GM19043 (cell line): ENCODE measurements around the gene ROBO1.

Source experiments
- ATAC-seq: cut with Tn5 transposase; IDR thresholded peaks from one replicate; pipeline ENCODE4 v1.9.1; 2021; ENCODE audit warnings: low read depth; ENCODE audit not compliant: unreplicated experiment

Gene ROBO1

DNA sequence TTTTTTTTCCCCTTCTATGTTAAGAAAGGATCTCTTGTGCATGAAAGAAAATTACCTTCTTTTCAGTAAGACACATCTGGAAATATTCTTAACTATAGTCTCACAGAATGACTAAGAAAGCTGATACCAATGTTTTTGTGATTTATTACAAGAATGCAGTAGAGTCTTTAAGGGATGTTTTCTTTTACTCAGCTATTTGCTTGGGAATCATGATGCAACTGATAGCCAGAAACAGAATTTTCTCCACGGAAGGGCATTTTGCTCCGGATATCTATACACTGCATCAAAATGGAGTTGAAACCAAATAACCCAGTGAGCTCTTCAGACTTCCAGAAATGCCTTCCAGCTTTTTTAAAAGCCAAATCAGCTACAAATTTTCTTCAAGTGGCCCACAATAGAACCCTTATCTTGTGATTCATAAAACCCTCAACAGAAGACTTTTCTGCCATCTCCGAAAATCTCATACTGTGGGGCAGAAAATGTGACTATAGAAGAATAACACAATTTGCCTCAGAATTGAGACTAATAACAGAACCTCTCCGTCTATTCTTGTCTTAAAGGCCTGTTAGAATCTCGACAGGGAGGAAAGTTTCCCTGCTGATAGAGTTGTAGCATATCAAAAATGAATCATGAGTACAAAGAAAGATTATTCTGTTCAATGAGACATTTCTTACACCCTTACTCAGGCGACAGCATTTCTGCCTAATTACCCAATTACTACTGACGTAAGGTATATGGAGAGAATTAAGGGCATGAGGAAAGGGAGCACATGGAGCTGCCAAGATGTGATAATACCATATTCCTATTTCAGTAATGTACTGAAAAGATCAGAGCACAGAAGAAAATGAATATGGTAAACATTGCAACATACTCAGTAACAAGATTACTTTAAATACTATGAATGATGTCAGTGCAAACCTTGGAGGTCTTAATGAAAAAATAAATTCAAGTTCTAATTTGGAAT lies 900.1 kb downstream of the ROBO1 start:
- ATAC-seq, result no peak

DNA sequence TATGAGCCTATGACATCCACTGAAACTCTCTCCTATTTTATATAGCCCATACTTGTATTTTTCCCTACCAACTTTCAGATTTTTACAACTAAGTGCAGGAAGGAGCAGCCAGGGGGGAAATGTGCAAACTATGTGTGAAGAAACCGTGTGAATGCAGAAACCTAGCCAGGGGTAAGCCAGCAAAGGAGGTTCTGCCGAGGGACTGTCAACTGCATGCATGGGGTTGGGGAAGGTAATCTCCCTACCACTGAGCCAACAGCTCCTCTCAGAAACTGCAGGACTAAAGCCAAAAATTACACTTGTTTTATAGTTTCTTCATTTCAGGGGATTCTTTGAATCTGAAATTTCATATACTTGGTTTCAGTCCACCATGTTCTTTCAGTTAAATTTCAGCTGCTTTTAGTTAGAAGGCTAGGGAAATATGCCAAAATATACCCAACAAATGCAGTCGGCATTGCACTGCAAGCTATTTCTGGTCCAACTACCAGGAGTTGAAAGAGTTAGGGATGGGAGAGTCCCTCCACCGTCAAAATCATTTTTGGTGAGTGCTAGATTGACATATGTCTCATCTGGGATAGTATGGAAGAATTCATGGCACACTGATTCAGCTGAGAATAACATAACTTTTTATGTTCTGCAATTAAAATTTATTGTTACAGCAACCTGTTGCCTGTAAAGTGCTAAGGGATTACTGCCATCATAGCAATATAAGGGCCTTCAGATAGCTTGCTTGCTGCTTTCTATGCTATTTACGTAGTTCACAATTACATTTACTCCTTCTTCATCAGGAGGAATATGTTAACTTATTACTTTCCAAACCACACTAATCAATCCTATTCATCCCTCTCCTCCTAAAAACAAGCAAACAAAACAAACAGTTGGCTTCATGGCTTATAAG lies 904.2 kb downstream of the ROBO1 start:
- no peak for ATAC-seq

DNA sequence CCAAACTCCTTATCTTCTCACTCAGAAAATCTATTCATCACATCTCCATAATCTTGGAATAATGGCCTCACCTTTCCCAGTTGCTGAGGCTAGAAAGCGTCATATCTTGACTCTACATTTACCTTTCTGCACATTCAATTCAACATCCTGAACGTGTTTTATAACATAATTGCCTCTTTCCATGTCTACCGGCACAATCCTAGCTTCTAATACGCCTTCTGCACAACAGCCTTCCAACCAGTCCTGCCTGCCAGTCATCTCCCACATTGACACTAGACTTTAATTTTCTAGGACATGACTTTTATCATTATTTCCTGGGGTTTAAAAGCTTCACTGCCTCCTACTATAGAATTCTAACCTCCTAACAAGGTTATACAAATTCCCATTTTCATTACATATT lies 906.6 kb downstream of the ROBO1 start:
- no peak for ATAC-seq

DNA sequence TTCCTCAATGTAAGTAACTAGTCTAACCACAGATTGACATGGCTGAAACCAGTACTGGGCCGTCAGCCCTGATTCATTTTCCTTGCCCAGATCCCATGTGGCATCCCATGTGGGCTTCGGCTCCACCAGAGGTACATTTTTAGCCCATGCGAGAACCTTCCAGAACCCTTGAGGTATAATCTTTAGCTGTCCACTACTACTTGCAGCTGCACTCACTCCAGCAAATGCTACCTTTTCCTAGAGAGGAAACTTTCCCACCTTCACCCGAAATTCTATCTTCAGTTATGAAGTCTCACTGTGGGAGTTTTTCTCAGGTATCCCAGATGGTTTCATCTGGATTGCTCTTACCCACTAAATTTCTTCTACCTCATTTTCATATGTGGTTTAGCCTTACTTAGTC lies 907.2 kb downstream of the ROBO1 start:
- ATAC-seq, result no peak

DNA sequence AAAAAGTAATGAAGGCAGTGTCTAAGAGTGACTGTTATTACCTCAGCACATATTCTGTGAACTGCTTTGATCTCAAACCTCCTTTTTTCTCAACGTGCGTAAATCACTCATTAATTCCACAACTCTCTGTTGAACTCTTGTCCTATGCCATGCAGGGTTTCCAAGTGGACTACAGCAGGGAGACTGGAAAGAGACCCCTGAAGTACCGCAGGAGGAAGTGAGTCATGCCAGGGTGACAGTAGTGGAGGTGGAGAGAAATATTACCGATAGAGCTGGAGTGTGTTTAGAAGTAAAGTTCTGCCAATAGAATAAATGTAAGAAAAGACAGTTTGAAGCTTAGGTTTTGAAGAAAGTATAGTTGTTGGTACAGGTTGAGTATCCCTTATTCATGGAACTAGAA lies 908.9 kb downstream of the ROBO1 start:
- ATAC-seq, result no peak

DNA sequence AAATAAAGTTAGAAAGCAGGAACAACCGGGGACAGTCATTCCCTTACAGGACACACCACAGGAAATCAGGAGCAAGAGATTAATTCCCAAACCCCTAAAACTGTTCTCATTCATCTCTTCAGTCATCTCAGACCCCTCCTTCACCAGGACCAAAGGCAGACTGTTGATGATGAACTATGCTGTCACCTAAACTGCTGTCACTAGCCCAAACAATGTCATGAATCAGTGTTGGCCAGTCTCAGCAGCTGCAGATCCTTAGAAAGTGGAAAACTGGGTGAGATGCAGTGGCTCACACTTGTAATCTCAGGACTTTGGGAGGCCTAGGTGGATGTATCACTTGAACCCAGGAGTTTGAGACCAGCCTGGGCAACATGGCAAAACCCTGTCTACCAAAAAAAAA lies 909.6 kb downstream of the ROBO1 start:
- ATAC-seq, result no peak

DNA sequence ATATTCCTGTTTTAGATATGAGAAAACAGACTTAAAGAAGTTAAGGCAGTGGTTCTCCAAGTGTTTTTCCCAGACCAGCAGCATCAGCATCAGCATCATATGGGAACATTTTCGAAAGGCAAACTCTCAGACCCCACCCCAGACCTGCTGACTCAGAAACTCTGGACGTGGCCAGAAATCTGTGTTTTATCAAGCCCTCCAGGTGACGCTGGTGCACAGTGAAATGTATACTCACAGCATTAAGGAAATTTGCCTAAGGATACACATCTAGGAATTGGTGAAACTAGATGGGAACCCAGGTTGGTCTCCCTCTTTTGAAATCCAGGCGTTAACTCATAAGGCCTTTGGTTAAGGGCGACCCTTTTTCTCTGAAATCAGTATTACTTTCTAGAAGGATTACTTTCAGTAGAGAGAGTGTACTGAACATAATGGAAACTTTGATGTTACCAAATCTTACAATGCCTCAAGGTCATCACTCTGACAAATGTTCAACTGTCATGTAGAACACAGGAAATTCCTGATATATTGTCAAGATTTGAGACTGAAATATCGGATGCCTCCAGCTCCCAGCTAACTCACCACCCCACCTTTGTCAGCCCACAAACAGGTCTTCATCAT lies 910.2 kb downstream of the ROBO1 start:
- no peak for ATAC-seq

DNA sequence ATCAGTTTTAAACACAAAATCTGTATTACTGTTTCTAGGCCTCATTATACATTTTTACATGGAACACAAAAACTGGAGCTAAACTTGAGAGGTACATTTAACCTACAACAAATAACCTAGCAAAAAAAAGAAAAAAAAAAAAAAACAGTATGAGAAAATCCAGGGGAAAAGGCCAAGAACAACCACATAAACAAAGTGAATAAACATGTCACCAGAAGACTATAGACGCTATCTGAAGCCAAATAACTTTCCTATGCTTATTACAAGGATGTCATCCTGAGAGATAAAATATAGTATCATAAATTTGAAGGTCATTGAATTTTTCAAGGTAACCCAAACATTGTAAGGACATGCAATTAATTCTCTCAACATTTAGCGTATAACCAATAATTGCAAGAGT lies 911.6 kb downstream of the ROBO1 start:
- ATAC-seq, result no peak

DNA sequence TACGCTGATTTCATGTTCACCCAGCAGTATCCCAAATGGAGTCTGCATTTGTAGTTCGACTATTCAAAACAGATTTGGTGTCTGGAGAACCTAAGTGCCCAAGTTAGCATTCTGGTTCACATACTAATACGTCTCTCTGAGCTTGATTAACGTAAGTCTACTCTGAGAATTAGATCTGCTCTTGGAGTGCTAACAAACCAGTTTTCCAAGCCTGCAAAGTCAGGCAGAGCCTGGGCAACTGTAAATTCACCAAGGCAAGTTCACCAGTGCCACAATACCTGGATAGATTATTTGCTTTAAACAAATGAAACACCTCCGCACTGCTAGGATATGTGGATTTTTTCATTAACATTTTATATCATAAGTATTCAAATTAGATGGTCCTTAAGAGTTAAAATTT lies 912.6 kb downstream of the ROBO1 start:
- ATAC-seq, result no peak

DNA sequence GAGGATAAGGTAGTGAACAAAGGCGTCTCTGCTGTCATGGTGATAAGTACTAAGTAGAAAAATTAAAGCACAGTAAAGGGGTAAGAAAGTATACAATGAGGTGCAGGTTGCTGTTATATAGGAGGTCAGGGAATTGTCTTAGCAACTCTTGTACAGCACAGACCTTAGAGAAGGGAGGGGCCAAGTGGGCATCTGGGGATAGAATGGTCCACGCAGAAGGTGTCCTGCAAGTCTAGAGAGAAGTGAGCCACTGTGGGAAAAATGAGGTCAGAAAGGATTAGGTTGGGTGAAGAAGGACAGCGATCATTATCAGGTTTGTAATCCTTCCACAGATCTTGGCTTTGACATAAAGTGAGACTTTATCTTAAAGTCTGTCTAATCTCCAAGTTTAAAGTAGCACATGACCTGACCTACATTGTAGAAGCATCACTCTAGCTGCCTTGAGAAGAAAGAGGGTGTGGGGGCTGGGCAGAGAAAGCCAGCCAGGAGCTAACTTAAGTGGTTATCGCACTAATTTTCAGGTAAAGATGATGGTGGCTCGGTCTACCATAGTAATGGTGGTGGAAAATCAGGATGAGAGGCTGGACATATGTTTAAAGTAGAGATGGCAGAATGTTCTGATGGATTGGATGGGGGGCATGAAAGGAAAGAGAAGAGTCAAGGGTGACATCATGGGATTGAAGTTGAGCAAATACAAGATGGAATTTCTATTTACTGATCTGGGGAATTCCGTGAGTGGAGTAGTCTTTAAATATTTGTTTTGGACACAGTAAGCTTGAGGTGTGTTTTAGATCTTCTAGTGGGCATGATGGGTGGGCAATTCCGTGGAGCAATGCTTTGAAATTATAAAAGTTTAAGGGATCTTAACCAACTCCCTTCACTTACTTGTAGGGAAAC lies 919.2 kb downstream of the ROBO1 start:
- ATAC-seq, result no peak

DNA sequence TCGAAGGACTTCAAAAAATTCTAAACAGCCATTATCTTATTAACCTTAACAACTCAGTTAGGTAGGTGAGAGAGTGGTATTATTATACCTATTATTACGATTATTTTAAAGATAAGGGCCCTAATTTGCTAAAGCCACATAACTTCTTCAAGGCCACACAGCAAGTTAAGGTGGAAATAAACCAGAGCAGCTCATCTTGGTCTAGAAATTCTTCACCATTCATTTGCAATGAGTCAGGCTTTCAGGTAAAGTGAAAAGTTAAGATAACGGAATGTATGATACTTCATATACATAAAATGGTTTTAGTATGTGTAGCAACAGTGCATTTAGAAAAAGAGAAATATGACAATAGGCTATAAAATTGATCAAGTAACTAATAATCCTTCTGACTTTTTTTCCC lies 920.2 kb downstream of the ROBO1 start:
- no peak for ATAC-seq

DNA sequence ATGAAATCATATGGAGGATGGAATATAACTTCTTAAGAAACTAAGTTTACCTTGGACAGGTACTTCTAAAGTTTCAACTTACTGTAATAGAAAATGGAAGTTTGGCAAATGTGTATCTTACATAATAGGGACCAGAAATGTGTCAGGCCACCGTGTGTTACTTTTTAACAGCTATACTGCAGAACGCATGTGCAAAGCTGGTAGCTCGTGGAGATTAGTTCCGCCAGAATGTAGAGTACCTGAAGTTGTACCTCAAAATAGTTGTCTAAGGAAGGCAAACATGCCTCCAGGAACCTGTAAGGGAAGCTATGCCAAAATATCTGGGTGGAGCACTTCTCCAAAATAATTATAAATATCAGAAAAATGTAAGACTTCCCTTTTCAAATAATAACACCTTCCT lies 920.6 kb downstream of the ROBO1 start:
- ATAC-seq, result no peak

DNA sequence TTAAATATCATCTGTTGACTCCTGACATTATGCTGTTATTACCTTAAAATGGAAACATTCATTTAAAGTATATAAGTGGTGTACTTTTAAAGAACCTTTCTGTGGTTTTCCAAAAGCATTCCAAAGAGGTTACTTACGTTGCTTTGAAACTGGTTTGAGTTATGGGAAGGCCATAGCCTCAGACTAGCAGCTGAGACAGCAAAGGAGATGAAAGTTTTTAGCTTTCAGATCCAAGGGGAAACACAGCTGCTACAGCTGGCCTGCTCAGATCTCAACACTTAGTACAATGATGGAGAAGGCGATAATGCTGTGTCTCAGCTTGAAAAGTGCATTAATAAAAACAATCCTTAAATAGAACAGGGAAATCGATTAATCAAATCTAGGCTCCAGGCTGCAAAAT lies 921.1 kb downstream of the ROBO1 start:
- ATAC-seq, result no peak

DNA sequence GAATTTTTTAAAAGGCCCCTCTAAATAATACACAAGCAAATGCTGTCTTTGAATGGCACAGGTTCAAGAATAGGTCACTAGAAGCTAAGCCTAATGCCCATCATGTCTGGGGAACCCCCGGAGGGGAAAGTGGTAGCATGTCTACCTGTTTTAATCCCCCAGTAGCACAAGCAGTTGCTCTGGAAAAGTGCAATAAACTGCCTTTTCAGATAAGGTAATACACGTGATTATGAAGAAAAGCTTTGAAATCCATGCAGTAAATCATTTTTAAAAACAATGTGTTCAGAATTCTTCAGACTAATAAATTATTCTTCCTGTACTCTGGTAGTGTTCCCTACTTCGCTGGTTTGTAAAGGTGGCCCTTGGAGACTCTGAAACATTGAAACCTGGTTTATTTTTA lies 922.2 kb downstream of the ROBO1 start:
- ATAC-seq, result no peak

DNA sequence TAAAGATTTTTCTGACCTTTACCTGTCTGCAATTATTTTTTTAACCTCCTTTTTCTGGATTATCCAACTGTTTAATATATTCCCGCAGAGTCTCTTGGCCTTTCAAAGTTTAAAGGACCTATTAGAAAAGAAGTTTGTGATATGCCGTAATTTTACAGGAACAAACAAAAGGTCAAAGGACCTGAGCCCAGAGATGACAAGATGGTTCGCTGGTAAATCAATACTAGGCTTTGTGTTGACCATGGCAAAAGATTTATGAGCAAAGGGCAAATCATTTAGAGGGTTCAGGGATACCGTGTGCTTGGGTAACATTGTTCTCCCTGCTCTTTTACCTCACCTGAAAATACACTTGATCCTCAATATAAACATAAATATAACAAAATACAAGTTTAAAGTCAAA lies 923.5 kb downstream of the ROBO1 start:
- no peak for ATAC-seq

DNA sequence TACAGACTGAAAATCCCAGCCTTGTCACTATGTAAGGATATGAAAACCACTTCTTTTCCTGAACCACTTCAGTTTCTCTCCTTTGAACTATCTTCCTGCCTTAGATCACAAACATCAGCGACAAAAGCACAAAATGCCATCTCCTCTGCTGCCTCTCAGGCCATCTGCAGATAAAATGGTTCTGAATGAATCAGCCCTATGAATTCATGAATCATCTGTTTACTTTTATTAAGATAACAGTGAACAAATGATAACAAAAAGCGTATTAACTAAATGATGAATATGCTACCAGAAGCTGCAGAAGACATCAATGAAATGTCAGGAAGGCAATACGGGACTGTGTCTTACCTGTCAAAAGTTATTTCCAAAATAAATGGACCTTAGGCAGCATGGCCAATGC lies 928.1 kb downstream of the ROBO1 start:
- ATAC-seq, result no peak

DNA sequence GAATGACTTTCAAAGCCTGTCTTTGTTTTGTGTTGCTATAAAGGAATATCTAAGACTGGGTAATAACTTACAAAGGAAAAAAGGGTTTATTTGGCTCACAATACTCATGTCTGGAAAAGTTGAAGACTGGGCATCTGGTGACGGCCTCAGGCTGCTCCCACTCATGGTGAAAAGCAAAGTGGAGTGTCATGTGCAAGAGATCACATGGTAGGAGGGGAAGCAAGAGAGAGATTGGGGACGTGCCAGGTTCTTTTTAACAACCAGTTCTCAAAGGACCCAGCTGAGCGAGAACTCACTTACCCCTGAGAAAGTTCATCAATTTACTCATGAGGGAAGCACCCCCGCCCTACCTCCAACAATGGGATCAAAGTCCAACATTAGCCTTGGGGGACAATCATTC lies 929.4 kb downstream of the ROBO1 start:
- no peak for ATAC-seq

DNA sequence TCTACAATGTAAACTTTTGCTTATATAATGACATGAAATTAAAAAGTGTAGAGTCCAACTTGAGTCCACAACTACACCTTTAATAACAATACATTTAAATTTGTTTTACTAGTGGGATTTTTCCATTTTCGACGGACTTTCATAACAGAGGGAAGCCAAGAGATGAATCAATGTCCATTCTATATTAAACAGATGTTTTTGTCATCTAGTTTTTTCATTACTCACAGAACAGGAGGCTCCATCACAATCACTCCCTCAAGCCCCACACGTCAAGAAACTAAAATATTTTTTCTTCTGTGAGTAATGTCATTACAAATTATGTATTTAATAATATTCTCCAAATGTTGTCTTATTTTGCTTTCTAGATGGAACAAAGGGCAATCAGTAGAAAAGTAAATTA lies 932.9 kb downstream of the ROBO1 start:
- ATAC-seq, result no peak

DNA sequence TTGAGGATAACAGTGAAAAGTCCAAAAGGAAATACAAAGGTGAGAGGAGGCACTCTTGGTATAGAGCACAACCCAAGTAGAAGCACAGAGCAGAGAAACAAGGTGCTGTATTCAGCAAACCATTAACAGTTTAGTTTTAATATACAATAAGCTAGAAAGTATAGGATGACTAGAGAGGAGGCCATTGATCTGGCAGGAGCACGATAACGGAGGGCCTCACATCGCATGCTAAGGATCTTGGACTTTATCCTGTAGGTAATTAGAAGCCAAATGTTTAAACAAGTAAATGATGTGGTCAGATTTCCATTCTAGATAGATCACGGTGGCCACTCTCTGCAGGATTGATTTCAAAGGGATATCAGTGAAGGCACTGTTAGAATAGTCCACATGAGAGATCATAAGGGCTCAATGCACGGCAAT lies 935.0 kb downstream of the ROBO1 start:
- ATAC-seq, result no peak

DNA sequence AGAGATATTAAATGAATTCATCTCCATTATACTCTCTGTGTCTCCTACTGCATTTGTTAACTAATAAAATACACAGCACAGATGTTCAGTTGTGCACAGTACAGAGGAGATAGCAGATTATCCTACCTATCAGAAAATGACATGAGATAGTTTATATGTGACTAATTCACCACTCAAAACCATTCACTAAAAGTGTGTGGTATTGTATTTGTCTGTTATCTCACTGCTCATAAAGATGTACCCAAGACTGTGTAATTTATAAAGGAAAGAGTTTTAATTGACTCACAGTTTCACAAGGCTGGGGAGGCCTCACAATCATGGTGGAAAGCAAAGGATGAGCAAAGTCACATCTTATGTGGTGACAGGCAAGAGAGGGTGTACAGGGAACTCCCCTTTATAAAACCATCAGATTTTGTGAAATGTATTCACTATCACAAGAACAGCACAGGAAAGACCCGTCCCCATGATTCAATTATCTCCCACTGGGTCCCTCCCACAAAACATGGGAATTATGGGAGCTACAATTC lies 936.3 kb downstream of the ROBO1 start:
- no peak for ATAC-seq
